ENCODE data around the gene GALNT4. TPM values are rescaled to one million over a fixed set of nuclear protein-coding genes. Genes with fewer than 3 reads are reported as not detected.

Gene GALNT4
- total RNA-seq, 2 experiments from 2014 or later: 2.9 to 3.4 TPM

- H3K9me3 Mint-ChIP-seq: no peaks in the 10 kb centered on the region
- CTCF ChIA-PET: interaction anchor here (1.0 kb wide), 1 partner anchor 34 kb away, joined by 3 read pairs; no protein-coding TSS in a partner anchor
- H3K4me1 Mint-ChIP-seq (ENCODE audit: low read depth): peaks cover 2% of the 10 kb centered on the region
- no peaks in the 10 kb centered on the region for H3K27me3 Mint-ChIP-seq (ENCODE audit: low read depth)
- H3K36me3 Mint-ChIP-seq (ENCODE audit: low read depth): peaks cover 2% of the 10 kb centered on the region
- H3K4me3 Mint-ChIP-seq: no peak overlapping the region
- H3K27ac Mint-ChIP-seq: no peak overlapping the region
- intact Hi-C loops (cut with micrococcal nuclease): no loop called here
- DNase-seq: no peak
Measured at GRCh38 chr12:89507015-89507824, 17.4 kb downstream of the GALNT4 start.

- Mint-ChIP-seq H3K27ac (no peak overlapping the region), H3K27me3 (ENCODE audit: low read depth) (no peaks in the 10 kb centered on the region), H3K9me3 (no peaks in the 10 kb centered on the region), H3K36me3 (ENCODE audit: low read depth) (peaks cover 4% of the 10 kb centered on the region), H3K4me3 (no peak overlapping the region), H3K4me1 (ENCODE audit: low read depth) (peaks cover 2% of the 10 kb centered on the region)
- intact Hi-C loops (cut with micrococcal nuclease): no loop called here
- no peak for DNase-seq
- CTCF ChIA-PET: no interaction called here
Measured at GRCh38 chr12:89506050-89506449, 18.5 kb downstream of the GALNT4 start.

GRCh38 chr12:89504560-89505346 is 19.8 kb downstream of the GALNT4 start:
- H3K36me3 Mint-ChIP-seq (ENCODE audit: low read depth): peaks cover 7% of the 10 kb centered on the region
- no peak overlapping the region for H3K27ac Mint-ChIP-seq
- H3K4me3 Mint-ChIP-seq: no peak overlapping the region
- H3K4me1 Mint-ChIP-seq (ENCODE audit: low read depth): peaks cover 2% of the 10 kb centered on the region
- CTCF ChIA-PET: no interaction called here
- no peak for DNase-seq
- H3K27me3 Mint-ChIP-seq (ENCODE audit: low read depth): no peaks in the 10 kb centered on the region
- intact Hi-C loops (cut with micrococcal nuclease): no loop called here
- H3K9me3 Mint-ChIP-seq: no peaks in the 10 kb centered on the region

- no peak for DNase-seq
- Mint-ChIP-seq H3K27ac (no peak overlapping the region), H3K36me3 (ENCODE audit: low read depth) (peaks cover 10% of the 10 kb centered on the region), H3K27me3 (ENCODE audit: low read depth) (no peaks in the 10 kb centered on the region), H3K4me1 (ENCODE audit: low read depth) (peaks cover 2% of the 10 kb centered on the region), H3K4me3 (no peak overlapping the region), H3K9me3 (no peaks in the 10 kb centered on the region)
- CTCF ChIA-PET: no interaction called here
- intact Hi-C loops (cut with micrococcal nuclease): no loop called here
Measured at GRCh38 chr12:89501793-89502192, 22.8 kb downstream of the GALNT4 start.

- CTCF ChIA-PET: interaction anchor here (0.7 kb wide), 1 partner anchor 18 kb away, joined by 3 read pairs; no protein-coding TSS in a partner anchor
- no peak for DNase-seq
- Mint-ChIP-seq H3K27me3 (ENCODE audit: low read depth) (no peaks in the 10 kb centered on the region), H3K4me3 (no peak overlapping the region), H3K27ac (no peak overlapping the region), H3K4me1 (ENCODE audit: low read depth) (peaks cover 6% of the 10 kb centered on the region), H3K9me3 (no peaks in the 10 kb centered on the region), H3K36me3 (ENCODE audit: low read depth) (peaks cover 13% of the 10 kb centered on the region)
- intact Hi-C loops (cut with micrococcal nuclease): loop anchor here (10.0 kb wide), 1 partner anchor 1465 kb away; a partner anchor contains a TSS
Measured at GRCh38 chr12:89499857-89500256, 24.7 kb downstream of the GALNT4 start.

- H3K4me1 Mint-ChIP-seq (ENCODE audit: low read depth): peaks cover 17% of the 10 kb centered on the region
- H3K27me3 Mint-ChIP-seq (ENCODE audit: low read depth): no peaks in the 10 kb centered on the region
- peaks cover 13% of the 10 kb centered on the region for H3K36me3 Mint-ChIP-seq (ENCODE audit: low read depth)
- H3K9me3 Mint-ChIP-seq: no peaks in the 10 kb centered on the region
- CTCF ChIA-PET: interaction anchor here (0.7 to 1.7 kb wide), 2 partner anchors 11 to 27 kb away, joined by 3 to 5 read pairs; no protein-coding TSS in a partner anchor
- no peak overlapping the region for H3K4me3 Mint-ChIP-seq
- no peak overlapping the region for H3K27ac Mint-ChIP-seq
- no peak for DNase-seq
- intact Hi-C loops (cut with micrococcal nuclease): loop anchor here (10.0 kb wide), 1 partner anchor 1463 kb away; a partner anchor contains a TSS
Measured at GRCh38 chr12:89497467-89497866, 27.1 kb downstream of the GALNT4 start.

GRCh38 chr12:89497005-89497404 is 27.6 kb downstream of the GALNT4 start:
- H3K36me3 Mint-ChIP-seq (ENCODE audit: low read depth): peaks cover 9% of the 10 kb centered on the region
- no peak overlapping the region for H3K27ac Mint-ChIP-seq
- H3K27me3 Mint-ChIP-seq (ENCODE audit: low read depth): no peaks in the 10 kb centered on the region
- peaks cover 17% of the 10 kb centered on the region for H3K4me1 Mint-ChIP-seq (ENCODE audit: low read depth)
- DNase-seq: no peak
- no peaks in the 10 kb centered on the region for H3K9me3 Mint-ChIP-seq
- intact Hi-C loops (cut with micrococcal nuclease): loop anchor here (10.0 kb wide), 1 partner anchor 1462 kb away; a partner anchor contains a TSS
- no peak overlapping the region for H3K4me3 Mint-ChIP-seq
- CTCF ChIA-PET: interaction anchor here (0.7 to 1.7 kb wide), 3 partner anchors 10 to 35 kb away, joined by 3 to 5 read pairs (median 3); no protein-coding TSS in a partner anchor

- CTCF ChIA-PET: interaction anchor here (0.6 to 2.4 kb wide), 5 partner anchors 27 to 478 kb away, joined by 3 to 6 read pairs (median 3); partner anchors contain the start of gene GALNT4
- Mint-ChIP-seq H3K9me3 (no peaks in the 10 kb centered on the region), H3K4me1 (ENCODE audit: low read depth) (peaks cover 17% of the 10 kb centered on the region), H3K36me3 (ENCODE audit: low read depth) (peaks cover 17% of the 10 kb centered on the region), H3K27me3 (ENCODE audit: low read depth) (no peaks in the 10 kb centered on the region), H3K27ac (peak overlapping the region; percentile 77), H3K4me3 (peak overlapping the region; percentile 5)
- intact Hi-C loops (cut with micrococcal nuclease): loop anchor here (1.0 to 10.0 kb wide), 16 partner anchors 22 to 1460 kb away; partner anchors contain the start of genes CEP290, DUSP6, GALNT4 and TMTC3
- DNase-seq: peak; percentile 73
Measured at GRCh38 chr12:89494411-89495231, 30.0 kb downstream of the GALNT4 start.

- Mint-ChIP-seq H3K9me3 (no peaks in the 10 kb centered on the region), H3K27ac (no peak overlapping the region), H3K36me3 (ENCODE audit: low read depth) (peaks cover 14% of the 10 kb centered on the region), H3K4me1 (ENCODE audit: low read depth) (peaks cover 17% of the 10 kb centered on the region), H3K27me3 (ENCODE audit: low read depth) (no peaks in the 10 kb centered on the region), H3K4me3 (no peak overlapping the region)
- intact Hi-C loops (cut with micrococcal nuclease): loop anchor here (1.0 to 10.0 kb wide), 3 partner anchors 787 to 1459 kb away; partner anchors contain the start of genes CEP290 and TMTC3
- CTCF ChIA-PET: interaction anchor here (1.1 to 1.2 kb wide), 2 partner anchors 23 to 33 kb away, joined by 3 to 5 read pairs; no protein-coding TSS in a partner anchor
- no peak for DNase-seq
Measured at GRCh38 chr12:89493670-89494302, 30.8 kb downstream of the GALNT4 start.

- intact Hi-C loops (cut with micrococcal nuclease): loop anchor here (10.0 kb wide), 1 partner anchor 1458 kb away; a partner anchor contains a TSS
- Mint-ChIP-seq H3K36me3 (ENCODE audit: low read depth) (peaks cover 14% of the 10 kb centered on the region), H3K9me3 (no peaks in the 10 kb centered on the region)
Measured at GRCh38 chr12:89492883-89493282, 31.7 kb downstream of the GALNT4 start.

GRCh38 chr12:89490922-89491321 is 33.7 kb downstream of the GALNT4 start:
- no peaks in the 10 kb centered on the region for H3K9me3 Mint-ChIP-seq
- peaks cover 18% of the 10 kb centered on the region for H3K36me3 Mint-ChIP-seq (ENCODE audit: low read depth)
- peaks cover 17% of the 10 kb centered on the region for H3K4me1 Mint-ChIP-seq (ENCODE audit: low read depth)
- no peak overlapping the region for H3K27ac Mint-ChIP-seq
- CTCF ChIA-PET: interaction anchor here (0.7 to 1.2 kb wide), 2 partner anchors 39 to 437 kb away, joined by 3 to 4 read pairs; no protein-coding TSS in a partner anchor
- H3K4me3 Mint-ChIP-seq: no peak overlapping the region
- intact Hi-C loops (cut with micrococcal nuclease): loop anchor here (10.0 kb wide), 1 partner anchor 1456 kb away; a partner anchor contains a TSS
- no peaks in the 10 kb centered on the region for H3K27me3 Mint-ChIP-seq (ENCODE audit: low read depth)
- DNase-seq: no peak

More at GRCh38 chr12:89492883-89493282, 31.7 kb downstream of the GALNT4 start:
- Mint-ChIP-seq H3K27ac (no peak overlapping the region), H3K4me3 (no peak overlapping the region), H3K27me3 (ENCODE audit: low read depth) (no peaks in the 10 kb centered on the region), H3K4me1 (ENCODE audit: low read depth) (peaks cover 17% of the 10 kb centered on the region)
- CTCF ChIA-PET: interaction anchor here (1.2 kb wide), 1 partner anchor 22 kb away, joined by 5 read pairs; no protein-coding TSS in a partner anchor
- no peak for DNase-seq

All from activated naive CD4-positive, alpha-beta T cell treated with anti-CD3 and anti-CD28 coated beads for 36 hours (primary cell).